GM21526 (cell line): Measurements from ENCODE around the gene GGACT.
"Not testable (repeated sequence)": the region's sequence is repeated elsewhere in the genome, so short reads cannot be mapped to it uniquely, and the experiment has no call there.

Source experiments
- ATAC-seq: cut with Tn5 transposase; IDR thresholded peaks from one replicate; pipeline ENCODE4 v1.9.1; 2021; ENCODE audit warnings: moderate library complexity; ENCODE audit not compliant: unreplicated experiment, low FRiP score

GGACT gene

DNA sequence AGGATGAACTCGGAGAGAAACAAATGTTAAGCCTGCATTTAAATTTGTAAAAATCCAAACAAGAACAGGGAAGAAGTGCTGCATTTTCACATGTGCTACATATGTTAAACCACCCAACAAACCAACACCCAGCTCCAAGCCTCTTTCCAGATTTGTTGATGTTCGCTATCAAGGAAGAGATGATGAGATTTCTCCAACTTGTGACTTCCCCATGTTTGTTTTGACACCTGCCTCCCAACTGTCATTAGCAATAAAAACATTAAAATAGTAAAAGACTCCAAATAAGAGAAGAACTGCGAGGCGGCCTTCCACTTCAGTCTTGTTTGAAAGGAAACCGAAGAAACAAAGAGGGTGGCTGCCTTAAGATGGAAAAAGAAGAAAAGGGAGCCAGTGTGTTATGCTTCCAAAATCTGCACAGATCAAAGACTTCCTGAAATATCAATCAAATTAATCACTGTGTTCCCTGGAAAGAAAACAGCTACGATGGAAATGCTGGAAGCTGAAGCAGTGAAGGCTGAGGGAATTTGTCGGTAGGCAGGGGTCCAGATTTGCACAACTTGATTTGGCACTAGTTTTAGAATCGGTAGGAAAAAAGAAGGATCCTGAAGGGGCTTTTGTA, 14.0 kb upstream of the GGACT start:
- no peak for ATAC-seq

- ATAC-seq: no peak
Measured at GRCh38 chr13:100601716-100602115, 13.1 kb upstream of the GGACT start.

DNA sequence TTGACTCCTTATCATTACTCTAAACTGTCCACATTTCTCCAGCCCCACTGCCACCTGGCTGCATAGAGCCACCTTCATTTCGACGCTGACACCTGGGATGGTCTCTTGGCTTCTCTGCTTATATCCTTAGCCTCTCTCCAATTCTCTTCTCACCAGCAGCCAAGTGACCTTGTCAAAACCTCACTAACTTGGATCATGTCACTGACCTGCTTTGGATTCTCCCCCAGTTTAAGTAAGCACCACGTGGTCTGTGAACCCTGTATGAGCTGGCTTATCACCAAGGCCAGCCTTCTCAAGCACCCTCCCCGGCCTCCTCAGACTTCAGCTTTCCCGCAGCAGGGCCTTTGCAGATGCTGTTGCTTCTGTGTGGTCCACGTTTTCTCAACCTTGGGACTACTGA, 12.3 kb upstream of the GGACT start:
- no peak for ATAC-seq

- no peak for ATAC-seq
Measured at GRCh38 chr13:100600461-100600860, 11.9 kb upstream of the GGACT start.

DNA sequence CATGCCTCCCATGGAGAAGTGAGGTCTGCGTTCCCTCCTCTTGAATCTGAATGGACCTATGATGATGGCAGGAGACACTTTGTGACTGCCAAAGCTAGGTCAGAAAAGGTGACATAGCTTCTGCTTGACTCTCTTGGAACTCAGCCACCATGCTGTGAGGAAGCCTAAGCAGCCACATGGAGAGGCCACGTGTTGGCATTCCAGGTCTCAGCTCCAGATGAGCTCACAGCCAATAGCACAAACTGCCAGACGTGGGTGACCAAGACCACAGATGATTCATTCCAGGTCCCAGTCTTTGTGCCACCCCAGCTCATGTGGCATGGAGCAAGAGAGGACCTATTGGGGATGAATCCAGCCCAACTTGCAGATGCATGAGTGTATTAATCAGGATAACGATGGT, 8.7 kb upstream of the GGACT start:
- no peak for ATAC-seq

GRCh38 chr13:100596516-100596915, 7.9 kb upstream of the GGACT start:
- ATAC-seq: no peak

GRCh38 chr13:100594731-100595130, 6.1 kb upstream of the GGACT start:
- no peak for ATAC-seq

GRCh38 chr13:100594255-100594654, 5.7 kb upstream of the GGACT start:
- no peak for ATAC-seq

DNA sequence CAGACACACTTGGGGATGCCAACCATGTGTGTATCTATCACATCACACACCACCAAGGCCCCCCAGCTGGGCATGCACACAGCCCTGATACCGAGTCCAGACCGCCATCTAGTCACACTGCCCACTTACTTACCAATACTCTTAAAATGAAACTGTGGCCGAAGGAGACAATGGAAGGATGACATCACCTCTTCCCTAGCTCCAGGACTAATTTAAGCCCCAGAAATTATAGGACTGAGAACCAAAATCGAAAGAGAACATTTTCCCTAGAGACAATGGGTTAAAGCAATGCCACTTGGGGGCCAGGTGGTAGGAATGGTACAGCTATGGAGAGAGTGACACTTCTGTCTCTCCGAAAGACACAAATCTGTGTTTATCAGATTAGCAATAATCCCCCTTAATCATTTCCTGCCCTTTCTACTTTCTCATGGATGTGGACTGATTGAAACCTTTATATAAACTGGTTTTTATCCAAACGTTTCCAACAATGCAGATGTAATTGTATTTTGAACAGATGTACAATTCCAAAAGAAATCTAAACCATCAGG, 663 bp upstream of the GGACT start:
- ATAC-seq: no peak

- ATAC-seq: no peak
Measured at GRCh38 chr13:100584896-100585295, 3.7 kb downstream of the GGACT start.

DNA sequence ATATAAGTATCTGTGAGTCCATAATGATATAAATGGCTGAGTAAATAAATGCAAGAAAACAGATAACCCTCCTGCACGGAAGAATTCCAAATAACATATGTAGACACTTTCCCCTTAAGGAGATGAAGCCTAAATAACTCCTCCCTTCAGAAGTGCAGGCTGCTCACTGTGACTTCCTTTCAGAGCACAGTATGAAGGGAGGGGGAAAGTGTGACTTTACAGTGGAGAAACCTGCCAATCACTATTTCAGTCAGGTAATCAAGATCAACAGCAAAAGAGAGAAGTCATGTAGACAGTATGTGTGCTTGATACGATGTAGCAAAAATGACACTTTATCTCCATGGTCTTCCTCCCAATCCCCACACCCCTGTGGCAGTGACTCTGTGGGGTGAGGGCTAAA, 7.1 kb downstream of the GGACT start:
- no peak for ATAC-seq

- ATAC-seq: no peak
Measured at GRCh38 chr13:100581030-100581429, 7.6 kb downstream of the GGACT start.

DNA sequence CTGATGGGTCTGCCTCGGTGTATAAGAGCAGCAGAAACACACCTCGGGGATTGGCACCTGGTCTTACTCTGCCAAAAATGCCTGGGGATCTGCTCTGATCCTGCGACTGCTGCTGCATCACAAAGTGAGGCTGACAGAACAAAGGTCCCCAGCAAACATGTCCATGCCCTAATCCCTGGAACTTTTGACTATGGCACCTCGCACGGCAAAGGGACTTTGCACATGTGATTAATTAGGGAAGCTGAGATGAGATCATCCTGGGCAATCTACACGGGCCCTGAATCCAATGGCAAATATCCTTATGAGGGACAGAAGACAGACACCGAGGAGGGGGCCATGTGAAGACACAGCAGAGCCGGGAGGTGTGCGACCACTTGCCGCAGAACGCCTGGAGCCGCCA, 8.5 kb downstream of the GGACT start:
- no peak for ATAC-seq

GRCh38 chr13:100577239-100577638, 11.3 kb downstream of the GGACT start:
- not testable (repeated sequence) for ATAC-seq

DNA sequence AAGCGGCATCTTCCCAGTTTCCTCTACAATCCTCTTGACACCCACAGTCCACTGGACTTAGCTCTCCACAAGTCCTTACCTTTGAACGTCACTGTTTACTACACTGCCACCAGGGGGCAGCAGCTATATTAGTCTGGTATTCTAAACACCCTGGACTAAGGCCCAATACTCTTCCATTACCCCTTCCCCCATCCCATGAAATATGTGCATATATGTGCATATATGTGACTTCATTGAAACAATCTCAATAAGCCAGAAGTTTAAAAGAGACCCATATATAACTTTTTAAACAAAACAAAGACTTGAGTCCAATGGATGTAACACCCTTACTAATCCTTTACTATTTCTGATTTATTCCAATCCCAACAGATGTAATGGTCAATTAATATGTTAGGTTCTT, 15.5 kb downstream of the GGACT start:
- ATAC-seq: peak; percentile 97

- no peak for ATAC-seq
Measured at GRCh38 chr13:100566543-100566942, 22.0 kb downstream of the GGACT start.

DNA sequence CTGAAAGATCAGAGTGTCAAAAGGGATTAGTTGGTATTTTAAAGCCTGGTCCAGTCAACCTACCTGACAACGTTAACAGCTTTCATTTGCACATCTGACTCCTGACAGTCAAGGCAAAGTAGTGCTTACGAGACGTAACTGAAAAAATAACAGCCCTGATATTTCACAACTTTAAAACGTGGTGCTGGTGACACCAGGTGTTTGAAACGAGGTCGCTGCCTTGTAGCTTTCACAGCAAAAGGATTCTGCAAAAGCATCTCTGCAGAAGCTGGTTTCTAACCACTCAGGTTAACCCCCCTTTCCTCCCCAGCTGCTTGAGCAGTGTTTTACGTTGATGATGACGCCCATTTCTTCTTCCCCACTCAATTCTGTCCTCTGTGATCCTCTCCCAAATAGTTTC, 23.3 kb downstream of the GGACT start:
- ATAC-seq: no peak

GRCh38 chr13:100564444-100565223, 24.0 kb downstream of the GGACT start:
- no peak for ATAC-seq

DNA sequence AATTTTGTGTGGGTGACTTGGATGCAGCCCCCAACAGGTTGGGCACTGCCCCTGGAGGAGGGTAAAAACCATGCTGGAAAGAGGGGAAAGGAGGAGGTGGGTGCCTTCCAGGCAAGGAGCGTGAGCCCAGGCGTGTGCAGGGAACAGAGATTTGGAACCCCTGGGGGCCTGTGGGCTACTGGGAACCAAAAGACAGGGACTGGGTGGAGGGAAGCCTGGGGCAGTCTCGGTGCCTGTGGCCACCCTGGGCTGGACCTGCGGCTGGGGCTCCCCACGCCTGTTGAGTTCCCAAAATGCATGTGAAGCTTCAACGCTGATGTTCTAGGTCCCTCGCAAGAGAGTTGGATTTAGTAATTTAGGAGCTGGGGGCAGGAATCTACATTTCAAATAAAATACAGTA, 24.8 kb downstream of the GGACT start:
- ATAC-seq: no peak

DNA sequence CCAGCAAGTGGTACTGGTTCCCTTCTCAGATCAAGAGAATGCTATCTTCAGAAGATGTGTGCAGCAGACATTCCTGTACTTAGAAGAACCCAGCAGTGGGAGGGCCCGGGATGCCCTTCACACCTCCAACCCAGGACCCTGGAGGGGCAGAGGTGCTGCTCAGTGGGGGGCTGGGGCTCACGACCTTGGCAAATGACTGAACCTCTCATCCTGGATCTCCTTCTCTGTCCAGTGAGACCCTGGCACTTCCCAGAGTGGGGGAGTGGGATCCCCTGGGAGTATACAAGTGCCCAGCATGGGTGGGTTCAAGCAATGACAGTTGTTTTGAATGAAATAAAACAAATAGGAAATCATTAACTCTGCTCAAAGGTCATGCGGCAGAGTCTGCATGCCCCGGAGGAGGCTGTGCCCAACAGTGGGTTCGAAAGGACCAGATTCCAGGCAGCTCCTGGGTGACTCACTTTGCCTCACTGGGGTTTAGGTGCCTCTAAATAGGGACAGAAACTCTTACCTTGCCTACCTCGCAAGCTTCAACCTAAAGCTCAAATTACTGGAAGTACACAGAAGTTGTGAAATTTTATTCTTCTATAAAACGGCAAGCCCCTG, 26.9 kb downstream of the GGACT start:
- ATAC-seq: no peak

GRCh38 chr13:100561158-100561499, 27.5 kb downstream of the GGACT start:
- ATAC-seq: no peak
